GM12874 (cell line): Measurements from ENCODE around the gene NR2E1.

ENCODE experiments used
- TF ChIP-seq, protein P1 (sequence below): IDR thresholded peaks from 2 replicates; pipeline ENCODE4 v1.5.1; 2011; ENCODE audit warnings: low read depth, mild to moderate bottlenecking, control low read depth, low read length, moderate library complexity; ENCODE audit not compliant: insufficient read depth

NR2E1 gene

DNA sequence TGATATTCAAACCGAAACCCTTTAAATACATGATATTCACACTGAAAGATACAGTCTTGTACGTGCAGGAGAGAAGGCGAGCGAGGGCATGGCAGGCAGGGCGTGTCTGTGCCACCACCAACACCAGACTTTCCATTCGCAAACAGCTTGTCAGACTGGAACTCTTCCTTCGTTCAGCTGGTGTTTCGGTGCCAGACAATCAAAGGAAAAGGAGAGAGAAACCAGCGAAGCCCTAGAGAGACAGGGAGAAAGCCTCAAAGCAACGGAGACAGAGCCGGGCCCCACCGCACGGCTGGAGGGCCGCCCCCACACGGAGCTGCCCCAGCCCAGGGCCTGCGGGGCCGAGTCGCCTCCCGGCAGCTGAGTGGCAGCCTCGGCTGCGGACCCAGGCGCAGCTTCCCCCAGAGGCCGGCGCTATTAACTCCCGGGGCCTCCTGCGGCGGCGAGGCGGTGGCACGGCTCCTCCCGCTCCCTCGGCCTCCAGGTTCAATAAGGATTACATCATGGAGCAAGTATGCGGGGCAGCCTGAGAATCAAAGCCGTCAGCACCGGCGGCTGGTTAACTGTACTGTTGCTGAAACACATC is 32.1 kb upstream of the NR2E1 start:
- TF ChIP-seq, protein P1, sequence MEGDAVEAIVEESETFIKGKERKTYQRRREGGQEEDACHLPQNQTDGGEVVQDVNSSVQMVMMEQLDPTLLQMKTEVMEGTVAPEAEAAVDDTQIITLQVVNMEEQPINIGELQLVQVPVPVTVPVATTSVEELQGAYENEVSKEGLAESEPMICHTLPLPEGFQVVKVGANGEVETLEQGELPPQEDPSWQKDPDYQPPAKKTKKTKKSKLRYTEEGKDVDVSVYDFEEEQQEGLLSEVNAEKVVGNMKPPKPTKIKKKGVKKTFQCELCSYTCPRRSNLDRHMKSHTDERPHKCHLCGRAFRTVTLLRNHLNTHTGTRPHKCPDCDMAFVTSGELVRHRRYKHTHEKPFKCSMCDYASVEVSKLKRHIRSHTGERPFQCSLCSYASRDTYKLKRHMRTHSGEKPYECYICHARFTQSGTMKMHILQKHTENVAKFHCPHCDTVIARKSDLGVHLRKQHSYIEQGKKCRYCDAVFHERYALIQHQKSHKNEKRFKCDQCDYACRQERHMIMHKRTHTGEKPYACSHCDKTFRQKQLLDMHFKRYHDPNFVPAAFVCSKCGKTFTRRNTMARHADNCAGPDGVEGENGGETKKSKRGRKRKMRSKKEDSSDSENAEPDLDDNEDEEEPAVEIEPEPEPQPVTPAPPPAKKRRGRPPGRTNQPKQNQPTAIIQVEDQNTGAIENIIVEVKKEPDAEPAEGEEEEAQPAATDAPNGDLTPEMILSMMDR, result no peak

DNA sequence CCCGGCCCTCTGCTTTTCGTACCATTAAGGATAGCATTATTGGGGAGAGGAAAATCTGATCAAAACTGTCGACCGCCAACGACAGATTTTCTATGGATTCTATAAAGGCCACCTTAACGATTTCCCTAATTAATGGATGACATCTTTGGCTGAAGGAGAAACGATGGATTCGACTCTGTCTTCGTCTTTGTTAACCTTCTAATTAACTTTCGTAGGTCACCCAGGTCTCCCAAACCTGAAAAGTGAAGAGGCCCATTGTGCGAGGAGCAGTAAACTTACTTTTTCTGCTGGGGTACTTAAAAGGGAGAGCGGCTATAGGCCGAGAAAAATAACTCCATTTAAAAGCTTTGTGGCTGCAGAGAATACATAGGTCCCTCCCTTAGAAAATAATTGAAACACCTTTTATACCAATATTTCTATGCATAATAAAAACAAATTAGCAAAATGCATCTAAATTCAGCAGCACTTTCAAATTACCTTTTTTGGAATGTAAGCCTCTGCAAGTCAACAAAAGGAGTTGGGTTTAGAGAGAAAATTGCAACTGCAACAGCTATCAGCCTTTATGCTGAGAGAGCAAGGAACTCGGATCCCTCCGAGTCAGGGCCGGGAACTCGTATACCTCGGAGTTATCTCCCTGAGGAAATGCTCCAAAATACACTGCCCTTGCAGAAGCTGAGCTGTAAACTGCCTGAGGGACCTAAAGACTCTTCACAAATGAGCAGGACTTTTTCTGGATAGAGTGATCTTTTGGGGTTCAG is 31.4 kb upstream of the NR2E1 start:
- TF ChIP-seq, protein P1, result no peak

DNA sequence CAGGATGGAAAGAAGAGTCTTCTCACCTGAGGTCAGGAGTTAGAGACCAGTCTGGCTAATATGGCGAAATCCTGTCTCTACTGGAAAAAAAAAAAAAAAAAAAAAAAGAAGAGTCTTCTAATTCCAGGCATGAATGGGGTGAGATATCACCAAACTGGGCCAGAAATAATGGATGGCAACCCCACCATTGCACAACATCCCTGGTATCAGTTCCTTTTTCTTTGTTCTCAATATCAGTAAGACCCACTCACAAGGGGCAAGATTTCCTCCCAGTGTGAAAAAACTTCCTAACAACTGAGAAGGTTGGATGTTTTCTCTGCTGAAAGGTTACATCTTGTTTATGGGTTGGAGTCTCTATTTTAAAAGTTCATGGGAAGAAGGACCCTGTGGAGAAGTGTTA is 23.6 kb upstream of the NR2E1 start:
- TF ChIP-seq, protein P1, result no peak

DNA sequence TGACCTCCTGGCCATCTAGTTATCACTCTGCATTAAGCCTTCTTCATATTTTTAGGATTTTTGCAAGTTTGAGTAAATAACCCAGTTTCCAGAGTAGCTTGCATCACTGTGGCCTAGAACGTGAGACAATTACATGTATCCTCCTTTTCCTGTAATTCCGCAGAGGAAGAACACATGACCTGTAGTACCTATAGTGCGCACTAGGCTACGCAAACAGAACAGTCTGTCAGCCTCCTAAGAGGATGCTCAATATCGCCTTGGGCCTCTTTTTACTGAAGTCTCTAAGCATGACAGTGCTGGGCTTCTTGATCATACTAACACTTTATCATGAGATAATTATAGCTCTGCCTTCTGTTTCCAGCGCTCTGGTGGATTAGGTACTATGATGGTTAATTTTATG is 20.2 kb upstream of the NR2E1 start:
- TF ChIP-seq, protein P1, result no peak

DNA sequence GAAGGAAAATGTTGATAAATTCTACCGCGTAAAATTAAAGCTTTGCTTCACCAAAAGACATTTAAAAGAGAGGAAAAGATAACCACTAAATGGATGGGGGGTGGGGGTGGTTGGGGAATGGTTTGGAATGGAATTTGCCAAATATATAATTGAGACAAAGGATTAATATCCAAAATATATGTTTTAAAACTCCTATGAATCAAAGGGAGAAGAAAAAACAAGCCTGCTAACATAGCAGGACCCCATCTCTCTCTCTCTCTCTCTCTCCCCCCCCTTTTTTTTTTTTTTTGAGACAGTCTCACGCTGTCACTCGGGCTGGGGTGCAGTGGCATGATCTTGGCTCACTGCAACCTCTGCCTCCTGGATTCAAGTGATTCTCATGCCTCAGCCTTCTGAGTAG is 13.4 kb upstream of the NR2E1 start:
- TF ChIP-seq, protein P1, result no peak

DNA sequence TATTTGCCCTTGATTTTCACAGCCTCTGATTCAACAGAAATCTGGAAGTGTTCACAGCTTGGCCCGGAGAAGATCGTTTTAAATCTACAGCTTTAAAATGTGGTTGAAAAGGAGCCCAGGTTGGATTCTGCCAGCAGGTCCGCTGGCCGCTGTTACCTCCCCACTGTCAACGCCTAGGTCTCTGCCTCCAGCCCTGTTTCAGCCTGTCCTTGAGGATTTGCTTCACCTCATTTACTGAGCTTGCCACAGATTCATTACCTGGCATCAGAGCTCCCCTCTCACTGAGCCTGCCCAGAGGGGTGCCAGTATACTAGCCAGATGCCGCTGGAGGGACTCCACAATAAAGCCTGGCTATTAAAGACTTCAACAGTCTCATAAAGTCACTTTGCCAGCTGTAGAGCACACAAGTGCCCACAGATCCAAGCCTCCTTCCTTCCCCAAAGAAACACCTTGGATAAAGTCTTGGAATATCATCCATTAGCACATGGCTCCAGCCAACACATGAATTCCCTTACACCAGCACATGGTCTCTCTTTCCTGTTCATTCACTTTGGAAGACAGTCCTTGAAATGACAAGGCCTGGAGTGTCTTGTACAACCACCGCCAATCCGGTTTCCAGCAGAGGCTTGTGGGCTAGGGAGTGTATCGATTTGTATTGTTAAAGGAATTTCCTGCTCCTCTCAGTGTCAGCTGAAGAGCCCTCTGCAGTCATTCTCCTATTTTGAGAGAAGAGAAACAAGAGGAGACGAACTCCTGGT is 9.5 kb upstream of the NR2E1 start:
- TF ChIP-seq, protein P1, result no peak

DNA sequence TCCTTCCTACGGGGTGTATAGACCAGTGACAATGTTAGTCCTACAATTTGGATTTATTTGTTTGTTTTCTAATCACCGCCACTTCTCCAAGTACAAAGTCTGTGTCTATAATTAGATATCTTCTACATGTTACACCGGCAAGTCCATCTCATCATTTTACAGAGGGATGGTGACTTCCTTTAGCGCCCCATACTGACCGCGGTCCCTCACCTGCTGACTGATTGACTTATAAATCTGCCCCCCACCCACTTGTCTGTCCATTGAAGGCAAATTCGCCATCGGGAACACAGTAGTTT is 8.9 kb upstream of the NR2E1 start:
- TF ChIP-seq, protein P1, result no peak
